ENCODE measurements around the gene CD82. TPM values are rescaled to one million over a fixed set of nuclear protein-coding genes. Genes with fewer than 3 reads are reported as not detected.

The CD82 gene
- total and polyA plus RNA-seq, 2 of the 8 experiments (the other 6 are each of a cell fraction or from before 2014, with no cell fraction given) = 7.9 to 10.3 TPM

- H3K27ac ChIP-seq (ENCODE audit: low read depth, low read length) = no peak overlapping the region
- H4K8ac ChIP-seq (ENCODE audit: extremely low read depth, insufficient read depth, low read length) = no peak overlapping the region
- no peak overlapping the region for H2BK120ac ChIP-seq (replicated peaks; ENCODE audit: low read depth, low read length)
- H2AFZ ChIP-seq (ENCODE audit: low read length) = no peak overlapping the region
- H3K9ac ChIP-seq (replicated peaks in 1 of 4; ENCODE audit: extremely low read depth in 1 of 4, low read depth in 3 of 4, low read length in 3 of 4) = no peak overlapping the region
- no peak overlapping the region; the same call in 1 of the 2 replicates for H2AK5ac ChIP-seq (ENCODE audit: low read depth, low read length)
- no peak overlapping the region for H4K5ac ChIP-seq (ENCODE audit: insufficient read length, low read depth, low read length)
- no peak overlapping the region for H2BK20ac ChIP-seq (ENCODE audit: low read length)
- H3K14ac ChIP-seq (ENCODE audit: insufficient read length) = no peak overlapping the region
- no peak overlapping the region for H3K56ac ChIP-seq (replicated peaks; ENCODE audit: insufficient read length, low read depth, low read length)
- peaks cover 0 to 2% of the 10 kb centered on the region in 2 experiments for H4K20me1 ChIP-seq (replicated peaks in 1 of 2; ENCODE audit: control insufficient read depth in 1 of 2, insufficient read depth in 2 of 2, low read length in 2 of 2)
- 71% methylated on average over 2 of the region's 4 CpGs; no CpG with 5 or more reads in 1 of the 2 experiments for WGBS, 2 experiments (ENCODE audit: extremely low coverage in 1 of 2, insufficient coverage in 1 of 2, insufficient read length in 1 of 2, insufficient replicate concordance in 2 of 2, low coverage in 1 of 2, low lambda C conversion rate in 2 of 2, missing lambda C conversion rate in 1 of 2)
- no peaks in the 10 kb centered on the region for H3K79me1 ChIP-seq (ENCODE audit: low read depth, low read length)
- H3K4me1 ChIP-seq (replicated peaks in 1 of 4; ENCODE audit: control insufficient read depth in 3 of 4, insufficient read depth in 4 of 4, low read length in 3 of 4) = peaks cover 5 to 20% (median 9%) of the 10 kb centered on the region in 4 experiments
- no peaks in the 10 kb centered on the region for H3K9me3 ChIP-seq (ENCODE audit: insufficient read depth in 2 of 2, low read depth in 1 of 2, low read length in 1 of 2)
- ChIA-PET POLR2A (ENCODE audit: partially characterized antibody) (no interaction called here), CTCF (ENCODE audit: partially characterized antibody) (interaction anchor here (0.6 to 1.2 kb wide), 3 partner anchors 12 to 218 kb away, joined by 3 read pairs; no protein-coding TSS in a partner anchor)
- no peaks in the 10 kb centered on the region for H3K79me2 ChIP-seq (ENCODE audit: control insufficient read depth in 1 of 2, insufficient read depth in 2 of 2, low read length in 2 of 2)
- no peak overlapping the region for H3K4me3 ChIP-seq (ENCODE audit: extremely low read depth in 1 of 4, insufficient read depth in 2 of 4, low read depth in 3 of 4, low read length in 4 of 4)
- peaks cover 9% of the 10 kb centered on the region for H3K23me2 ChIP-seq (ENCODE audit: low read depth, low read length)
- H2BK5ac ChIP-seq (ENCODE audit: low read depth, low read length) = no peak overlapping the region
- H3K36me3 ChIP-seq (ENCODE audit: control insufficient read depth in 2 of 4, insufficient read depth in 4 of 4, low read length in 3 of 4) = no peaks in the 10 kb centered on the region
- H3K27me3 ChIP-seq (replicated peaks in 1 of 4; ENCODE audit: control insufficient read depth in 3 of 4, extremely low read depth in 1 of 4, insufficient read depth in 3 of 4, low read length in 3 of 4) = peaks cover 0 to 14% (median 6%) of the 10 kb centered on the region in 4 experiments; a peak in 6 of 7 replicates
- H3K4me2 ChIP-seq (ENCODE audit: insufficient read depth in 1 of 2, low read depth in 2 of 2, low read length in 2 of 2) = no peak overlapping the region
- no peak overlapping the region for H3K23ac ChIP-seq (ENCODE audit: insufficient read length)
- no peak overlapping the region for H2BK15ac ChIP-seq (ENCODE audit: low read length)
- no peak for DNase-seq (ENCODE audit: low read depth in 1 of 2, low spot score in 2 of 2)
- H3K18ac ChIP-seq (ENCODE audit: extremely low read depth, low read length) = no peak overlapping the region
- no peak for FAIRE-seq
- no peak overlapping the region for H2BK12ac ChIP-seq (ENCODE audit: low read depth, low read length)
- H3K4ac ChIP-seq (replicated peaks; ENCODE audit: insufficient read length, low read depth, low read length) = no peak overlapping the region
- H4K91ac ChIP-seq (replicated peaks; ENCODE audit: insufficient read length, low read length) = no peak overlapping the region
- no peak for TF ChIP-seq GTF2F1 (IDR thresholded peaks at IDR 0.05; ENCODE audit: borderline replicate concordance, low read depth, low read length)
- no peak for TF ChIP-seq SAP30 (IDR thresholded peaks at IDR 0.05; ENCODE audit: insufficient read depth, insufficient replicate concordance, low read length)
- TF ChIP-seq POU5F1 (IDR thresholded peaks at IDR 0.05; ENCODE audit: low read depth, low read length) = no peak
- TF ChIP-seq FOSL1 (IDR thresholded peaks at IDR 0.05; ENCODE audit: insufficient read depth, low read depth, low read length) = no peak
- TF ChIP-seq E2F6 (IDR thresholded peaks at IDR 0.05) = no peak
- no peak for TF ChIP-seq SP1 (IDR thresholded peaks at IDR 0.05; ENCODE audit: low read depth, low read length)
- TF ChIP-seq BRCA1 (IDR thresholded peaks at IDR 0.05; ENCODE audit: low read depth, low read length) = no peak
- no peak for TF ChIP-seq BCL11A (IDR thresholded peaks at IDR 0.05; ENCODE audit: low read depth in 2 of 2, low read length in 2 of 2)
- TF ChIP-seq ATF3 (IDR thresholded peaks at IDR 0.05; ENCODE audit: insufficient read depth, low read depth, low read length) = no peak
- TF ChIP-seq SIN3A (conservative IDR thresholded peaks at IDR 0.05 in 1 of 2, IDR thresholded peaks at IDR 0.05 in 1 of 2; ENCODE audit: low read depth in 1 of 2, low read length in 2 of 2) = no peak
- no peak for TF ChIP-seq TEAD4 (IDR thresholded peaks at IDR 0.05; ENCODE audit: low read depth, low read length)
- no peak for TF ChIP-seq POLR2A (IDR thresholded peaks at IDR 0.05; ENCODE audit: control extremely low read depth in 1 of 2, low read depth in 2 of 2, low read length in 2 of 2)
- TF ChIP-seq YY1 (IDR thresholded peaks at IDR 0.05; ENCODE audit: low read depth, low read length) = no peak
- TF ChIP-seq HDAC6 (IDR thresholded peaks at IDR 0.05; ENCODE audit: low read depth, low read length) = no peak
These were observed 2.8 kb downstream of the CD82 start for GRCh38 chr11:44568331-44568657.
